Measurements from ENCODE around the gene TMEM204.

- TF ChIP-seq CTCF (IDR thresholded peaks at IDR 0.05) = no peak
- TF ChIP-seq POLR2A (IDR thresholded peaks at IDR 0.05) = no peak
Measured at GRCh38 chr16:1502092-1503004, 31.1 kb upstream of the TMEM204 start.

Measured in transverse colon (tissue), 3 donors.